Tongue (tissue), 2 donors: Measurements from ENCODE around the gene PSMB5. TPM values are rescaled to one million over a fixed set of nuclear protein-coding genes. Genes with fewer than 3 reads are reported as not detected.
"Not testable (repeated sequence)": the region's sequence is repeated elsewhere in the genome, so short reads cannot be mapped to it uniquely, and the experiment has no call there.

ENCODE experiments used
- DNase-seq: peaks from one replicate; pipeline ENCODE4 v3.0.0-alpha.2; 2015
- total RNA-seq: library from RNA; depleted of rRNA; stranded (reverse); fragments of >200 nt; gene quantifications from one replicate; pipeline ENCODE4 v1.2.3, GENCODE V29; 2014

PSMB5 gene
- total RNA-seq, 1 donor from 2014 or later = 190 TPM

DNA sequence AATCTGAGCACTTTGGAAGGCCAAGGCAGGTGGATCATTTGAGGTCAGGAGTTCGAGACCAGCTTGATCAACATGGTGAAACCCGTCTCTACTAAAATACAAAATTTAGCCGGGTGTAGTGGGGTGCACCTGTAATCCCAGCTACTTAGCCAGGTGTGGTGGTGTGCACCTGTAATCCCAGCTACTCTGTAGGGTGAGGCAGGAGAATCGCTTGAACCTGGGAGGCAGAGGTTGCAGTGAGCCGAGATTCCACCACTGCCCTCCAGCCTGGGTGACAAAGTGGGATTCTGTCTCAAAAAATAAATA lies 21.0 kb downstream of the PSMB5 start:
- not testable (repeated sequence) for DNase-seq

DNA sequence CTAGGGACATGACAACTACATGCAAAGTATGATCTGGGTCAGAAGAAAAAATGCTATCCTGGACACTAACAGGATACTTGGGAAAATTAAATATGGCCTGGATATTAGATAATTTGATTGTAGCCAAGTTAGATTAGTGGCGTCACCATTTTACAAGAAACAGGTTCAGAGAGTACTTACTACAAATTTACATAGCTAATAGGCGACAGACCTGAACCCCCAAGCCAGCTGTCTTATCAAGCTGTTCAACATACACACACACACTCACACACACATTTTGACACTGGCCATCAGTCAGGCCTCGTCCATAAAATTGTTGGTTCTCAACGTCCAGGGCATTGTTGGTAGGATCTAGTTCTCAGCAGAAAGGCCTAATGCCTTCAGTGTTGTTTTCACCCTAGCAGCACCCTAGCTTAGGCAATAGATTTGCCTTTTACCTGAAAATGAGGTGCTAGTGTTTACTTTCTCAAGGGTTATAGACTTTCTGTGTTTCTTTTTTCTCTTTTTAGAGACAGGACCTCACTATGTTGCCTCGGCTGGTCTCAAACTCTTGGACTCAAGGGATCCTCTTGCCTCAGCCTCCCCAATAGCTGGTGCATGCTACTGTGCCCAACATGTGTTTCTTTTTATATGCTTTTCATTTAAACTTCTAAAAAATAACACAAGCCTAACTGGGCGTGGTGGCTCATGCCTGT lies 21.5 kb downstream of the PSMB5 start:
- no peak for DNase-seq

DNA sequence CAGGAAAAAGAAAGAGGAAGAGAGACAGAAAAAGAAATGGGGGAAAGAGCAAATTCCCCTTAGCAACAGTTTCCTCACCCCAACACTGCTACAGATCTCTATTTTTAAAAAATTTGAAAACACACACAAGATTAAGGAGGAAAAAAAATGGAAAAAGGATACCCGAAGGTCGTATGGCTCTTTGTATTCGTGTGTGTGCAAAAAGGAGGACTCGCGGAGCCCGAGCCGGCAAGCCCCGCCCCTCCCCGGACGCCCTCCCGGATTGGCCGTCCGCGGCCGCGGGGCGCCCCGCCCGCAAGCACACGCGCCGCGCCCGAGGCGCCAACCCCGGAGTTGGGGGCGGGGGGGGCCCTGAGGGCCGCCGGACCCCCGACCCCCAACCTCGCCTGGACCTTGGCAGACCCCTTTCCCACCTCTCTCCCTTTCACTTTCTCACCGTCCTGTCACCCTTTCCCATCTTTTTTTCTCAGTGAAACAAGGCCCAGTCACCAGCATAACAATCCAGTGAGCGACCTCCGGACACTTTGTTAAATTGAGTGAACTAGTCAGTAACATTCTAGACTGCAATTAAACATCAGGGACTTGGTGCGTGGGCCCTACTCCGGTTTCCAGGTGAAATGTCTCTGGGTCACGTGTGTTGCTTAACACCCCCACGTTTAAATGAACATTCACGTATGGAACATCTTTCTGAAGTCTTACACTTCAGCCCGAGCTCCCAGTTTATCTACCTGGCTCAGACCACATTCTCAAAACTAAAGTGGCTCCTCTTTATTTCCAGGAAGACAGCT lies 24.6 kb downstream of the PSMB5 start, which contains the start of gene C14orf93:
Gene C14orf93, minus strand, starts transcription at position 205 of the 788 bp plus-strand sequence. CDS start 11,120 bp downstream, outside the sequence.
- DNase-seq = peak; percentile 89

- DNase-seq = no peak
Observed at GRCh38 chr14:23009483-23009938, 25.2 kb downstream of the PSMB5 start.

DNA sequence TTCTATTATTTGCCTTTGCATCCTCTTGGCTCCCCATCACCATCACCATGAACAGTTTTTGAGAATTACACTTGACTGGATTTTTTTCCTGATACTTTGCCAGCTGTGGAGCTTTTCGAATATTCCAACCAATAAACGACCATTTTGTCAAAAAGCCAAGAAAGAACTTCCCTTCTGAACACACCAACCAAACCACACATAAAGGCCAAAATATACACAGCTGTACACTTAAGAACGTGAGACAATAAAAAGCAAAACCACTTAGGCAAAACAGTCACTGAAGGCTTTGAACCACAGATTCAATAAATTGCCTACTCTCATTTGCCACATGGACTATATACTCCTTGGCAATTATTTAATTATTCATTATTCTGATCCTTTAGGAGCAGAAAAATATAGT lies 25.9 kb downstream of the PSMB5 start:
- DNase-seq = no peak

- DNase-seq = peak; percentile 99
Observed at GRCh38 chr14:23006544-23007419, 27.9 kb downstream of the PSMB5 start.

DNA sequence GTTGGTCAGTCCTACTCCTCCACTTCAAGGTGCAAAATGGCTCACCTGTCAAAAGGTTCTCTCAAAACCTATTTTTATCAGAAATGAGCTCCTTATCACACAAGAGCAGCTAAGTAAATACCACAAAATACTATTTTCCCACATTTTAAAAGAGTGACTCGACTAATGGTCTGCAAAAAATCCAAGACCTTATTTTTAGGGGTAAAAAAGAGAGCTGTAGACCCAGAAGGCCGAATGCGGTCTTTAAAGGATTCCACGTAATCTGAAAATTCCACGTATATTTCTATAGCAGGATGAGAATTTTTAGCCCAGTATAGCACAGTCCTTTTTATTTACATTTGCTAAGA lies 28.5 kb downstream of the PSMB5 start:
- no peak for DNase-seq

- no peak for DNase-seq
Observed at GRCh38 chr14:23005451-23006187, 29.1 kb downstream of the PSMB5 start.

DNA sequence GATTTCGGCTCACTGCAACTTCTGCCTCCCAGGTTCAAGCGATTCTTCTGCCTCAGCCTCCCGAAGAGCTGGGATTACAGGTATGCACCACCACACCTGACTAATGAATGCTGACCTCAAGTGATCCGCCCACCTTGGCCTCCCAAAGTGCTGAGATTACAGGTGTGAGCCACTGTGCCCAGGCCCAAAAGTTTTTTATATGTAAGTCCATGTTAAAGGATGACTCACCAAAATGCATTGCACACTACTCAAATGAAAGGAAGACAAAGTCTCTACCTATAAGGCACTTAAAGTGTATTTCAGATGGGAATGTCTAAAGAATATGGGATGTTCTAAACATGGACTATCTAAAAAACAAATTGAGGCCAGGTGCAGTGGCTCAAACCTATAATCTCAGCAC lies 30.4 kb downstream of the PSMB5 start:
- not testable (repeated sequence) for DNase-seq

DNA sequence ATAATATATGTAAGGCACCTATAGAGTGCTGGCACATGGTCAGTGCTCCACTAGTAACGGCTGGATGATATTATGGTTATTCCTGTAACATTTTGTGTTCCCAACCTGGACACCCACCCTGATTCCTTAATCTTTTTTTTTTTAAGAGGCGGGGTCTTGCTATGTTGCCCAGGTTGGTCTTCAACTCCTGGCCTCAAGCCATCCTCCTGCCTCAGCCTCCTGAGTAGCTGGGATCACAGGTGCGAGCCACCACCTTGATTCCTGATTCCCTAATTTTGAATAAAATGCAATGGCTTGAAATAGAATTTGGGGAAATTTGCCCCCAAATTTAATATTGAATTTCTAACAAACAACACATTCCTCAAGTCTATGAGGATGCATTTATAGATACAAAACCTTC lies 32.1 kb downstream of the PSMB5 start:
- DNase-seq = no peak

- no peak for DNase-seq
Observed at GRCh38 chr14:23000860-23001259, 33.8 kb downstream of the PSMB5 start.

DNA sequence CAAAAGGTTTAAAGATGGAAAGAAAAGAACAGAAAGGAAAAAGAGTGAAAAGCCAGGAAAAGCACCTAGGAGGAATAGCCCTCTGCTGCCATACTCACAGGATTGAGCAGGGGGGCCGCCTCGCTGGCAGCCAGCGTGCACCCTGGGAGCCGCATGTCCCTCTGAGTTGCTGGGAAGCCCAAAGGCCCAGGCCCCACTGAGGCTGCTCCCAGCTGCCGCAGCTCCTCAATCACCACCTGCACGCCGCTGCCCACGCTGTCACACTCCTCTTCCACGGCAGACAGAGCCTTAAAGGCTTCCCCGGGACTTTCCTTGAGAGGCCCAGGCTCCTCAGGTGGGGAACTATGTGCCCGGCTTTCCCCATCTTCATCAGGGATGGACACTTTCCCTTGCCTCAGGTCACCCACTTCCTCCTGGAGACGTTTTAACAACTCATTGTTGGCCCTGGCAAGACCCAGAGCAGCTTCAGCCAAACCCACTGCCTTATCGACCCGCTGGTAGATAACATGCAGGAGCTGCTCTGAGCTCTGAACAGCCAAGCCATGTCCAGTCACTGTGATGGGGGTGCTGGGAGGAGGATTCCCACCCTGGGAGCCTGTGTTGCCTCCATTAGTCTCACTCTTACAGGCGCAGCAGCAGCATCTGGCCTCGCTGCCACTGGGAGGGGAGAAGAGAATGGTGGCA lies 36.2 kb downstream of the PSMB5 start:
- peak; percentile 72 for DNase-seq

- DNase-seq = peak; percentile 51
Observed at GRCh38 chr14:22997676-22998323, 36.9 kb downstream of the PSMB5 start.

GRCh38 chr14:22996768-22997654 lies 37.7 kb downstream of the PSMB5 start:
- DNase-seq = no peak

GRCh38 chr14:22995889-22996625 lies 38.6 kb downstream of the PSMB5 start:
- no peak for DNase-seq

DNA sequence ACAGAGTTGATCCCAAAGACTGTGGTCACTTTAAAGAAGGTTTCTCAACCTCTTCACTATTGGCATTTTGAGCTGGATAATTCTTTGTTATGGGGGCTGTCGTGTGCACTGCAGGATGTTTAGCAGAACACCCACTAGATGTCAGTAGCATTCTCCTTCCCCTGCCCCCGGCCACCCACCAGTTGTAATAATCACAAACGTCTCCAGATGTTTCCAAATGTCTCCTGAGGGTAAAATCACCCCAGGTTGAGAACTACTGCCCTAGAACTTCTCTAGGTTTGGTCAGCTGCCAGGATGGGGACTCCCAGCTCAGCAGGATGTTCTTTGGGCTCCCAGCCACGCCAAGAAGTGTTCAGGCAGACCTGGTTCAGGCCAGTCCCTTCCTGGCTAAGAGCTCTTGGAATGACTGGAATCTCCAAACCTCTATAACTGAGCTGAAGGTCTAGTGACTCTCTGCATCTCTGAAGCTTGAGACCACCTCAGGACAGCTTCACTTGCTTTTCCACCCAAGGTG lies 39.9 kb downstream of the PSMB5 start:
- DNase-seq = peak; percentile 70

- no peak for DNase-seq
Observed at GRCh38 chr14:22993517-22993916, 41.2 kb downstream of the PSMB5 start.

DNA sequence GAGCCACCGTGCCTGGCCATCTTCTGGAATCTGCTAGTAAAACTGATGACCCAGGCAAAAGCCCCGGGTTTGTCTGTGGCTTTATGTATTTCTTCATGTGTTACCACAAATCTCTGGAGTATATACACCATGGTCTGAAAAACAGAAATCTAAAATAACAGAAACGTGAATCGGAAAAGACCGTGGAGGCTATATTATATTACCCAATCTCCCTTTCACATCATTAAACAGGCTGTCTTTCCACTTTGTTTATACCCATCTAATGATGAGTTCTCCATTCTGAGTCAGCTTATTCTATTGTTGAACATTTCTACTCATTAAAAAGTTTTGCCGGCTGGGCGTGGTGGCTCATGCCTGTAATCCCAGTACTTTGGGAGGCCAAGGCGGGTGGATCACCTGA lies 42.8 kb downstream of the PSMB5 start:
- DNase-seq = no peak

DNA sequence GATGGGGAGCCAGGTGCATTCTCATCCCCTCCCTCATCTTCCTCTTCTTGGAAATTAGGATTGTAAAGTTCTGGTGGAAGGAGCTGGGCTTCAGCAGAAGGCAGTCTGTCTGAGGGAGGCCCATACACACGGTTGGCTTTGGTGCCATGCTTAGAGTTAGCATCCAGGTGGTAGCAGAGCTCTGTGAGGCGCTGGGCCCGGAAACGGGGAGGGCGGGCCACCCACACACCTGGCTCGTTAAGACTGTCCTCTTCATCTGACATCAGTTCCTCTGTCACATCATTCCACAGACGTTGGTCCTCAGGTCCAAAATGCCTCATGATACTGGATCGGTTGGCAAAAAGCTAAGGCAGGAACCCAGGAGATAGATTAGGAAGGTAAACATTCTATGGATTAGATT lies 47.4 kb downstream of the PSMB5 start:
- no peak for DNase-seq
